ENCODE data around the gene MOBP. TPM values are rescaled to one million over a fixed set of nuclear protein-coding genes. Genes with fewer than 3 reads are reported as not detected.
A peak's percentile ranks its signal among the peaks of the same experiment; 100 is the strongest.
"Not testable (repeated sequence)": the region's sequence is repeated elsewhere in the genome, so short reads cannot be mapped to it uniquely, and the experiment has no call there.

Gene MOBP
- total RNA-seq, 1 experiment from 2014 or later = 0.57 TPM

- TF ChIP-seq CTCF (IDR thresholded peaks at IDR 0.05; ENCODE audit: unreplicated experiment) = no peak
- H3K4me3 Mint-ChIP-seq (ENCODE audit: low read depth, unreplicated experiment) = no peak overlapping the region
- no peak for DNase-seq
- H3K4me1 Mint-ChIP-seq (ENCODE audit: low read depth, unreplicated experiment) = peaks cover 22% of the 10 kb centered on the region
- CTCF ChIA-PET = no interaction called here
- no TSS peak for BruUV-seq (replicated peaks)
- no peak overlapping the region for H3K27ac Mint-ChIP-seq (ENCODE audit: unreplicated experiment)
- H3K27me3 Mint-ChIP-seq (ENCODE audit: unreplicated experiment) = no peaks in the 10 kb centered on the region
- intact Hi-C loops (cut with micrococcal nuclease; ENCODE audit: unreplicated experiment) = no loop called here
- no peaks in the 10 kb centered on the region for H3K36me3 Mint-ChIP-seq (ENCODE audit: insufficient read depth, unreplicated experiment)
- H3K9me3 Mint-ChIP-seq (ENCODE audit: low read depth, unreplicated experiment) = no peaks in the 10 kb centered on the region
These were observed 10.1 kb upstream of the MOBP start for GRCh38 chr3:39457361-39457760.

- CTCF ChIA-PET = interaction anchor here (0.6 kb wide), 1 partner anchor 714 kb away, joined by 3 read pairs; no protein-coding TSS in a partner anchor
- H3K4me3 Mint-ChIP-seq (ENCODE audit: low read depth, unreplicated experiment); H3K27ac Mint-ChIP-seq (ENCODE audit: unreplicated experiment); DNase-seq; H3K36me3 Mint-ChIP-seq (ENCODE audit: insufficient read depth, unreplicated experiment); BruUV-seq (replicated peaks); intact Hi-C loops (cut with micrococcal nuclease; ENCODE audit: unreplicated experiment); H3K9me3 Mint-ChIP-seq (ENCODE audit: low read depth, unreplicated experiment); H3K27me3 Mint-ChIP-seq (ENCODE audit: unreplicated experiment): not testable (repeated sequence)
- H3K4me1 Mint-ChIP-seq (ENCODE audit: low read depth, unreplicated experiment) = peaks cover 11% of the 10 kb centered on the region
These were observed 8.9 kb upstream of the MOBP start for GRCh38 chr3:39458579-39458978.

GRCh38 chr3:39460677-39461076 is 6.8 kb upstream of the MOBP start:
- Mint-ChIP-seq H3K9me3 (ENCODE audit: low read depth, unreplicated experiment) (no peaks in the 10 kb centered on the region), H3K27ac (ENCODE audit: unreplicated experiment) (no peak overlapping the region), H3K36me3 (ENCODE audit: insufficient read depth, unreplicated experiment) (no peaks in the 10 kb centered on the region), H3K27me3 (ENCODE audit: unreplicated experiment) (no peaks in the 10 kb centered on the region), H3K4me3 (ENCODE audit: low read depth, unreplicated experiment) (no peak overlapping the region), H3K4me1 (ENCODE audit: low read depth, unreplicated experiment) (peaks cover 8% of the 10 kb centered on the region)
- DNase-seq = peak; percentile 16
- TF ChIP-seq CTCF (IDR thresholded peaks at IDR 0.05; ENCODE audit: unreplicated experiment) = no peak
- intact Hi-C loops (cut with micrococcal nuclease; ENCODE audit: unreplicated experiment) = no loop called here
- CTCF ChIA-PET = interaction anchor here (0.6 to 0.7 kb wide), 2 partner anchors 19 to 179 kb away, joined by 3 read pairs; no protein-coding TSS in a partner anchor
- no TSS peak for BruUV-seq (replicated peaks)

GRCh38 chr3:39463269-39463668 is 4.2 kb upstream of the MOBP start:
- DNase-seq = no peak
- Mint-ChIP-seq H3K9me3 (ENCODE audit: low read depth, unreplicated experiment) (no peaks in the 10 kb centered on the region), H3K36me3 (ENCODE audit: insufficient read depth, unreplicated experiment) (no peaks in the 10 kb centered on the region), H3K27ac (ENCODE audit: unreplicated experiment) (no peak overlapping the region), H3K4me1 (ENCODE audit: low read depth, unreplicated experiment) (peaks cover 8% of the 10 kb centered on the region), H3K27me3 (ENCODE audit: unreplicated experiment) (no peaks in the 10 kb centered on the region), H3K4me3 (ENCODE audit: low read depth, unreplicated experiment) (no peak overlapping the region)
- no peak for TF ChIP-seq CTCF (IDR thresholded peaks at IDR 0.05; ENCODE audit: unreplicated experiment)
- CTCF ChIA-PET = no interaction called here
- BruUV-seq (replicated peaks) = no TSS peak
- intact Hi-C loops (cut with micrococcal nuclease; ENCODE audit: unreplicated experiment) = no loop called here

DNA sequence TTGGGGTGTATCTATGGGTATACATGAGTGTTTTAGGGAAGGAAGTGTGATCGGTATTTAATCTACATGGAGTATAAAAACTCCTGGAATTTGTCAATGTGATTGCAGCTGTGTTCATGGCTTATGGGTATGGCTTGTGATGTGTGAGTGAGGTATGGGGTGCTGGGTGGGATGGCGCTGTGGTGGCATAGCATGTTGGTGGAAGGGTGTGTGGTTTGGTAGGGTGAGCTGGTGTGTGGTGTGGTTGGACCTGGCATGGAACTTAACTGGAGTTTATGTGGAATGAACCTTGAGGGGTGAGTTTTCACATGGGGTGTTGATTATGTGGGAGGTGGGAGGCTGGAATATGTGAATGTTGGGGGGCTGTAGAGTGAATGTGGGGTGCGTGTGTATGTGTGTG is 492 bp upstream of the MOBP start:
- no TSS peak for BruUV-seq (replicated peaks)
- DNase-seq = no peak
- CTCF ChIA-PET = no interaction called here
- no peak for TF ChIP-seq CTCF (IDR thresholded peaks at IDR 0.05; ENCODE audit: unreplicated experiment)
- H3K36me3 Mint-ChIP-seq (ENCODE audit: insufficient read depth, unreplicated experiment) = no peaks in the 10 kb centered on the region
- H3K4me1 Mint-ChIP-seq (ENCODE audit: low read depth, unreplicated experiment) = no peaks in the 10 kb centered on the region
- H3K4me3 Mint-ChIP-seq (ENCODE audit: low read depth, unreplicated experiment) = no peak overlapping the region
- H3K27me3 Mint-ChIP-seq (ENCODE audit: unreplicated experiment) = no peaks in the 10 kb centered on the region
- no peak overlapping the region for H3K27ac Mint-ChIP-seq (ENCODE audit: unreplicated experiment)
- intact Hi-C loops (cut with micrococcal nuclease; ENCODE audit: unreplicated experiment) = no loop called here
- H3K9me3 Mint-ChIP-seq (ENCODE audit: low read depth, unreplicated experiment) = no peaks in the 10 kb centered on the region

Measured in Calu3 (cell line).